Anterior cingulate cortex (tissue), 58 donors: ENCODE data around the gene TMEM130.
A peak's percentile ranks its signal among the peaks of the same experiment; 100 is the strongest.

Experiments used
- DNase-seq, 58 donors: peaks; one replicate each; lab custom pipeline; 2025; lab: John Stamatoyannopoulos, UW

TMEM130 gene

GRCh38 chr7:98869597-98870120, at the start of gene TMEM130:
TMEM130 (minus strand) TSS chr7:98870014; CDS start chr7:98869861, 153 bp downstream.
- peak in 6 of 58 donors; percentile 30 to 56 (median 44) for DNase-seq

- no peak for DNase-seq
Observed at GRCh38 chr7:98917331-98917730, 47.5 kb upstream of the TMEM130 start.

GRCh38 chr7:98913612-98914011, 43.8 kb upstream of the TMEM130 start:
- DNase-seq, result no peak

- DNase-seq, result no peak
Observed at GRCh38 chr7:98913026-98913425, 43.2 kb upstream of the TMEM130 start.

GRCh38 chr7:98911916-98912315, 42.1 kb upstream of the TMEM130 start:
- DNase-seq, result peak in 11 of 58 donors; percentile 1 to 24 (median 13)

- DNase-seq, result no peak
Observed at GRCh38 chr7:98910427-98910826, 40.6 kb upstream of the TMEM130 start.

- DNase-seq, result no peak
Observed at GRCh38 chr7:98909487-98909886, 39.7 kb upstream of the TMEM130 start.

GRCh38 chr7:98908585-98908984, 38.8 kb upstream of the TMEM130 start:
- DNase-seq, result no peak

- no peak for DNase-seq
Observed at GRCh38 chr7:98907570-98907969, 37.8 kb upstream of the TMEM130 start.

GRCh38 chr7:98903246-98903645, 33.4 kb upstream of the TMEM130 start:
- no peak for DNase-seq

- DNase-seq, result no peak
Observed at GRCh38 chr7:98902523-98902922, 32.7 kb upstream of the TMEM130 start.

GRCh38 chr7:98900815-98901214, 31.0 kb upstream of the TMEM130 start:
- no peak for DNase-seq

- no peak for DNase-seq
Observed at GRCh38 chr7:98899816-98900215, 30.0 kb upstream of the TMEM130 start.

- no peak for DNase-seq
Observed at GRCh38 chr7:98892609-98893008, 22.8 kb upstream of the TMEM130 start.

GRCh38 chr7:98887038-98887437, 17.2 kb upstream of the TMEM130 start:
- no peak for DNase-seq

GRCh38 chr7:98884416-98884815, 14.6 kb upstream of the TMEM130 start:
- no peak for DNase-seq

- no peak for DNase-seq
Observed at GRCh38 chr7:98881561-98882315, 11.9 kb upstream of the TMEM130 start.

- no peak for DNase-seq
Observed at GRCh38 chr7:98880485-98880884, 10.7 kb upstream of the TMEM130 start.

GRCh38 chr7:98879979-98880315, 10.1 kb upstream of the TMEM130 start:
- no peak for DNase-seq

- DNase-seq, result peak in 3 of 58 donors; percentile 13 to 24 (median 19)
Observed at GRCh38 chr7:98879198-98879978, 9.6 kb upstream of the TMEM130 start.

- peak in 53 of 58 donors; percentile 12 to 79 (median 55) for DNase-seq
Observed at GRCh38 chr7:98878365-98879197, 8.8 kb upstream of the TMEM130 start, which contains the start of gene TRRAP. TRRAP (plus strand) TSS chr7:98878532; CDS start chr7:98881151, 2,619 bp downstream.
